Lung (tissue), 12 donors: ENCODE measurements around the gene OBSCN. TPM values are rescaled to one million over a fixed set of nuclear protein-coding genes. Genes with fewer than 3 reads are reported as not detected.

Experiments
- ATAC-seq: fragments of 200-7000 bp; cut with Tn5 transposase; one replicate; pipeline ENCODE4 v1.9.1; 2020; ENCODE audit warnings: moderate number of reproducible peaks; ENCODE audit not compliant: insufficient read depth, low FRiP score
- DNase-seq, 3 donors: peaks; one replicate each; pipeline ENCODE4 v3.0.0-alpha.2; 2013 to 2017
- H3K27ac ChIP-seq, 2 donors: one replicate each; pipeline ENCODE4 v1.5.1; 2013; ENCODE audit warnings: mild to moderate bottlenecking in 2 of 2, moderate library complexity in 2 of 2, control low read depth in 1 of 2, inconsistent platforms in 1 of 2, low read depth in 1 of 2, low read length in 1 of 2
- H3K27me3 ChIP-seq, 3 donors: one replicate each; pipeline ENCODE4 v1.5.1; 2013; ENCODE audit warnings: low read length in 2 of 3; ENCODE audit not compliant: control insufficient read depth in 3 of 3, insufficient read depth in 3 of 3
- H3K36me3 ChIP-seq, 4 donors: one replicate each; pipeline ENCODE4 v1.5.1; 2013; ENCODE audit warnings: low read length in 4 of 4, mild to moderate bottlenecking in 1 of 4, moderate library complexity in 1 of 4; ENCODE audit not compliant: control insufficient read depth in 4 of 4, insufficient read depth in 4 of 4
- H3K4me1 ChIP-seq, 5 donors: one replicate each; pipeline ENCODE4 v1.5.1; 2013; ENCODE audit warnings: low read length in 5 of 5, mild to moderate bottlenecking in 2 of 5, moderate library complexity in 1 of 5; ENCODE audit not compliant: control insufficient read depth in 5 of 5, insufficient read depth in 5 of 5
- H3K4me3 ChIP-seq: one replicate; pipeline ENCODE4 v1.5.1; 2013; ENCODE audit warnings: mild to moderate bottlenecking, control low read depth, moderate library complexity
- H3K9ac ChIP-seq, 2 donors: one replicate each; pipeline ENCODE4 v1.5.1; 2013; ENCODE audit warnings: low read length in 2 of 2, control low read depth in 1 of 2; ENCODE audit not compliant: insufficient read depth in 1 of 2
- H3K9me3 ChIP-seq, 4 donors: one replicate each; pipeline ENCODE4 v1.5.1; 2013; ENCODE audit warnings: low read length in 3 of 4, mild to moderate bottlenecking in 1 of 4, moderate library complexity in 1 of 4; ENCODE audit not compliant: control insufficient read depth in 4 of 4, insufficient read depth in 3 of 4
- CTCF ChIP-seq: IDR thresholded peaks from 2 replicates; pipeline ENCODE4 v1.5.1; 2012; ENCODE audit warnings: mild to moderate bottlenecking; ENCODE audit errors: control extremely low read depth, extremely low read depth
- WGBS, 2 donors: extraction: QIAGEN DNeasy Blood & Tissue Kit; methylation state at CpG; one replicate each; pipeline ENCODE4 v1.1.7; 2013; 5-methylcytosine and 5-hydroxymethylcytosine counted together
- polyA plus RNA-seq, 2 donors: library from polyadenylated mRNA; stranded (reverse); fragments of 200-250 nt; gene quantifications; one replicate each; pipeline ENCODE4 v1.2.1, GENCODE V29; 2013
- total RNA-seq, 2 donors: library from RNA; depleted of rRNA in 1 of 2; stranded (reverse); fragments of >200 nt in 1 of 2; gene quantifications; one replicate each; pipeline ENCODE4 v1.2.1, GENCODE V29; 2014 to 2021
- donor health status: control.
- donor health status: control.
- donor health status: Bipolar disorder and iron deficiency.
- donor health status: healthy.
- donor health status: DM: yes; HTN: yes; CAD: no.

The OBSCN gene
- total and polyA plus RNA-seq, 4 donors: 5.1 to 47.3 (median 25.4) TPM

- H3K4me1 ChIP-seq: no peaks in the 10 kb centered on the region
- peaks cover 4 to 42% (median 17%) of the 10 kb centered on the region in 4 donors for H3K36me3 ChIP-seq
- no peak overlapping the region for H3K27ac ChIP-seq
- peaks cover 0 to 11% (median 4%) of the 10 kb centered on the region in 4 donors for H3K9me3 ChIP-seq
- no peak for DNase-seq
- no peaks in the 10 kb centered on the region for H3K27me3 ChIP-seq
- no peak for ATAC-seq
- WGBS, 2 donors: 82 to 88% methylated on average over 3 of the region's 3 CpGs
- TF ChIP-seq CTCF: no peak
- no peak overlapping the region for H3K9ac ChIP-seq
- H3K4me3 ChIP-seq: no peak overlapping the region
Observed at GRCh38 chr1:228259951-228260350, 52.1 kb downstream of the OBSCN start.

- no peak overlapping the region for H3K9ac ChIP-seq
- no peaks in the 10 kb centered on the region for H3K27me3 ChIP-seq
- peaks cover 5 to 39% (median 16%) of the 10 kb centered on the region in 4 donors for H3K36me3 ChIP-seq
Observed at GRCh38 chr1:228261706-228262105, 53.9 kb downstream of the OBSCN start.

GRCh38 chr1:228262475-228262874 is 54.6 kb downstream of the OBSCN start:
- WGBS, 2 donors: 96 to 97% methylated on average over 1 of the region's 1 CpG
- H3K36me3 ChIP-seq: peaks cover 5 to 34% (median 12%) of the 10 kb centered on the region in 4 donors
- no peaks in the 10 kb centered on the region for H3K4me1 ChIP-seq
- H3K9me3 ChIP-seq: peaks cover 0 to 9% (median 4%) of the 10 kb centered on the region in 4 donors
- no peaks in the 10 kb centered on the region for H3K27me3 ChIP-seq
- H3K9ac ChIP-seq: no peak overlapping the region
- H3K27ac ChIP-seq: no peak overlapping the region
- ATAC-seq (no peak), DNase-seq (no peak)
- no peak for TF ChIP-seq CTCF
- H3K4me3 ChIP-seq: no peak overlapping the region

More at GRCh38 chr1:228261706-228262105, 53.9 kb downstream of the OBSCN start:
- H3K4me1 ChIP-seq: no peaks in the 10 kb centered on the region
- 87% methylated on average over 1 of the region's 1 CpG for WGBS, 2 donors
- DNase-seq (no peak), ATAC-seq (no peak)
- no peak for TF ChIP-seq CTCF
- H3K27ac ChIP-seq: no peak overlapping the region
- H3K9me3 ChIP-seq: peaks cover 0 to 11% (median 4%) of the 10 kb centered on the region in 4 donors
- no peak overlapping the region for H3K4me3 ChIP-seq

- no peak for TF ChIP-seq CTCF
- peaks cover 0 to 9% (median 4%) of the 10 kb centered on the region in 4 donors for H3K9me3 ChIP-seq
- DNase-seq (peak in 1 of 3 donors; percentile 11), ATAC-seq (no peak)
- H3K27me3 ChIP-seq: no peaks in the 10 kb centered on the region
- WGBS, 2 donors: 96% methylated on average over 10 of the region's 10 CpGs
- H3K4me1 ChIP-seq: no peaks in the 10 kb centered on the region
- no peak overlapping the region for H3K27ac ChIP-seq
- no peak overlapping the region for H3K9ac ChIP-seq
- no peak overlapping the region for H3K4me3 ChIP-seq
- peaks cover 5 to 27% (median 10%) of the 10 kb centered on the region in 4 donors for H3K36me3 ChIP-seq
Observed at GRCh38 chr1:228263636-228264035, 55.8 kb downstream of the OBSCN start.
